22Rv1 (cell line): ENCODE measurements around the gene PLA2G2D.
"Not testable (repeated sequence)": the region's sequence is repeated elsewhere in the genome, so short reads cannot be mapped to it uniquely, and the experiment has no call there.

Source experiments
- ZFX ChIP-seq: fragments of 450-650 bp; IDR thresholded peaks from 2 replicates; pipeline ENCODE4 v1.6.1; 2017; ENCODE audit warnings: antibody characterized with exemption, borderline replicate concordance
- TF ChIP-seq, protein P1 (sequence below): fragments of 450-650 bp; IDR thresholded peaks from 2 replicates; pipeline ENCODE4 v1.5.1; 2017; ENCODE audit warnings: mild to moderate bottlenecking

DNA sequence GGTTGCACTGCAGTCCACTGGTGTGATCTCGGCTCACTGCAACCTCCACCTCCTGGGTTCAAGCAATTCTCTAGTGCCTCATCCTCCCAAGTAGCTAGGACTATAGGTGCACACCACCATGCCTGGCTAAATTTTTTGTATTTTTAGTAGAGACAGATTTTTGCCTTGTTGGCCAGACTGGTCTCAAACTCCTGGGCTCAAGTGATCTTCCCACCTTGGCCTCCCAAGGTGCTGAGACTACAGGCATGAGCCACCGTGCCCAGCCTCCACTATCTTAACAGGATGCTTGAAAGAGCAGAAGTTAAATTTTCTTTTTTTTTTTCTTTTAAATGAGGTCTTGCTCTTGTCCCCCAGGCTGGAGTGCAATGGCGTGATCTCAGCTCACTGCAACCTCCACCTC is 11.2 kb upstream of the PLA2G2D start:
- TF ChIP-seq, protein P1, sequence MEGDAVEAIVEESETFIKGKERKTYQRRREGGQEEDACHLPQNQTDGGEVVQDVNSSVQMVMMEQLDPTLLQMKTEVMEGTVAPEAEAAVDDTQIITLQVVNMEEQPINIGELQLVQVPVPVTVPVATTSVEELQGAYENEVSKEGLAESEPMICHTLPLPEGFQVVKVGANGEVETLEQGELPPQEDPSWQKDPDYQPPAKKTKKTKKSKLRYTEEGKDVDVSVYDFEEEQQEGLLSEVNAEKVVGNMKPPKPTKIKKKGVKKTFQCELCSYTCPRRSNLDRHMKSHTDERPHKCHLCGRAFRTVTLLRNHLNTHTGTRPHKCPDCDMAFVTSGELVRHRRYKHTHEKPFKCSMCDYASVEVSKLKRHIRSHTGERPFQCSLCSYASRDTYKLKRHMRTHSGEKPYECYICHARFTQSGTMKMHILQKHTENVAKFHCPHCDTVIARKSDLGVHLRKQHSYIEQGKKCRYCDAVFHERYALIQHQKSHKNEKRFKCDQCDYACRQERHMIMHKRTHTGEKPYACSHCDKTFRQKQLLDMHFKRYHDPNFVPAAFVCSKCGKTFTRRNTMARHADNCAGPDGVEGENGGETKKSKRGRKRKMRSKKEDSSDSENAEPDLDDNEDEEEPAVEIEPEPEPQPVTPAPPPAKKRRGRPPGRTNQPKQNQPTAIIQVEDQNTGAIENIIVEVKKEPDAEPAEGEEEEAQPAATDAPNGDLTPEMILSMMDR = not testable (repeated sequence)
- not testable (repeated sequence) for TF ChIP-seq ZFX
